ENCODE data around the gene HPSE2. TPM values are rescaled to one million over a fixed set of nuclear protein-coding genes. Genes with fewer than 3 reads are reported as not detected.

HPSE2 gene
- total and polyA plus RNA-seq, 7 donors: under 0.01 to 11.8 (median 4.8) TPM

DNA sequence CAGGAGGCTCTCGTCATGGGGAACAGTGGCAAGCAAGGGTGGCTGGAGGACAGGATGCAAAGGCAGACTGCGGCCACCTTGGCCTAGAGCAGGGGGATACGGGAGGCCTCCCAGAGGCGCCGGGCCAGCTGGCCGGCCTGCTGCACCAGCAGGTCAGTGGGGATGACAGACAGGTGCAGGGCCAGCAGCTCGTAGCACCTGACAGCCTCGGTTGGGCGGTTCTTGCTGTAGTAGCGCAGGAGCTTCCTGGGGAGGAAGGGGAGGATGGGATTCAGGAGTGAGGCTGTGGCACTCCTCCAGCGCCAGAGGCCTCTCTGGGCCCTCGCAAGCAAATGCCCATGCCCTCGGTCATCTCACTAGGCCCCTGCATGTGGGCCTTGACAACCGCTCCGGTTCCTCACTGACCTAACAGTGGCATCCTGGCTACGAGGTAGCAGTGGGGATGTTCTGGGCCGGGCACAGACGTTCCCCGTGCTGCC, 818.1 kb downstream of the HPSE2 start:
- TF ChIP-seq CTCF (IDR thresholded peaks at IDR 0.05) (no peak), EP300 (IDR thresholded peaks at IDR 0.05) (no peak), POLR2A (IDR thresholded peaks at IDR 0.05) (no peak), POLR2AphosphoS5 (IDR thresholded peaks at IDR 0.05) (no peak)
- peak; percentile 61 for DNase-seq
- Histone ChIP-seq H3K36me3 (peaks cover 5 to 52% (median 18%) of the 10 kb centered on the region in 4 donors), H3K9me3 (no peaks in the 10 kb centered on the region), H3K27me3 (no peaks in the 10 kb centered on the region), H3K27ac (no peak overlapping the region), H3K4me1 (peaks cover 0 to 29% (median 20%) of the 10 kb centered on the region in 4 donors), H3K4me3 (no peak overlapping the region)
- 94 to 96% methylated on average over 19 of the region's 19 CpGs for WGBS, 2 donors
- intact Hi-C loops (cut with DNase I): loop anchor here (10.0 kb wide), 1 partner anchor 173 kb away; no protein-coding TSS in a partner anchor

GRCh38 chr10:98416606-98417388, 818.9 kb downstream of the HPSE2 start:
- peak; percentile 64 for DNase-seq
- no peaks in the 10 kb centered on the region for H3K9me3 ChIP-seq
- no peak for TF ChIP-seq POLR2AphosphoS5 (IDR thresholded peaks at IDR 0.05)
- TF ChIP-seq POLR2A (IDR thresholded peaks at IDR 0.05): no peak
- TF ChIP-seq EP300 (IDR thresholded peaks at IDR 0.05): no peak
- no peak for TF ChIP-seq CTCF (IDR thresholded peaks at IDR 0.05)
- H3K4me1 ChIP-seq: peaks cover 0 to 29% (median 20%) of the 10 kb centered on the region in 4 donors
- no peak overlapping the region for H3K27ac ChIP-seq
- 91 to 94% methylated on average over 18 of the region's 18 CpGs for WGBS, 2 donors
- intact Hi-C loops (cut with DNase I): loop anchor here (10.0 kb wide), 1 partner anchor 172 kb away; no protein-coding TSS in a partner anchor
- no peak overlapping the region for H3K4me3 ChIP-seq
- H3K36me3 ChIP-seq: peaks cover 5 to 45% (median 16%) of the 10 kb centered on the region in 4 donors
- no peaks in the 10 kb centered on the region for H3K27me3 ChIP-seq

- no peak for TF ChIP-seq POLR2A (IDR thresholded peaks at IDR 0.05)
- peak in 1 of 4 donors; percentile 9 for TF ChIP-seq POLR2AphosphoS5 (IDR thresholded peaks at IDR 0.05)
- Histone ChIP-seq H3K36me3 (peaks cover 5 to 41% (median 16%) of the 10 kb centered on the region in 4 donors), H3K27ac (peak overlapping the region; percentile 83 to 86 (median 84)), H3K9me3 (no peaks in the 10 kb centered on the region), H3K4me3 (no peak overlapping the region), H3K27me3 (no peaks in the 10 kb centered on the region), H3K4me1 (peaks cover 0 to 29% (median 20%) of the 10 kb centered on the region in 4 donors)
- intact Hi-C loops (cut with DNase I): loop anchor here (10.0 kb wide), 1 partner anchor 171 kb away; no protein-coding TSS in a partner anchor
- 68 to 81% methylated on average over 8 of the region's 8 CpGs for WGBS, 2 donors
- DNase-seq: no peak
Observed at GRCh38 chr10:98415731-98416119, 819.9 kb downstream of the HPSE2 start.

GRCh38 chr10:98414932-98415730, 820.5 kb downstream of the HPSE2 start, which contains the start of gene PYROXD2:
Gene PYROXD2, minus strand, starts transcription at chr10:98415182. Its CDS starts 47 bp downstream, at chr10:98415135.
- peaks cover 5 to 35% (median 16%) of the 10 kb centered on the region in 4 donors for H3K36me3 ChIP-seq
- peak within 1 kb of the TSS; percentile 41 to 68 (median 64) for H3K4me3 ChIP-seq
- 32 to 36% methylated on average over 25 of the region's 25 CpGs for WGBS, 2 donors
- no peaks in the 10 kb centered on the region for H3K27me3 ChIP-seq
- peak; percentile 69 to 90 (median 88) for TF ChIP-seq POLR2AphosphoS5 (IDR thresholded peaks at IDR 0.05)
- TF ChIP-seq CTCF (IDR thresholded peaks at IDR 0.05): no peak
- TF ChIP-seq POLR2A (IDR thresholded peaks at IDR 0.05): peak; percentile 58 to 65
- no peak for TF ChIP-seq EP300 (IDR thresholded peaks at IDR 0.05)
- no peaks in the 10 kb centered on the region for H3K9me3 ChIP-seq
- intact Hi-C loops (cut with DNase I): loop anchor here (10.0 kb wide), 1 partner anchor 170 kb away; no protein-coding TSS in a partner anchor
- peak; percentile 97 for DNase-seq
- peaks cover 0 to 29% (median 20%) of the 10 kb centered on the region in 4 donors for H3K4me1 ChIP-seq
- H3K27ac ChIP-seq: peak within 1 kb of the TSS; percentile 83 to 86 (median 84)

Measured in sigmoid colon (tissue), 7 donors.